ENCODE measurements around the gene NAV1. TPM values are rescaled to one million over a fixed set of nuclear protein-coding genes. Genes with fewer than 3 reads are reported as not detected.

Gene NAV1
- total RNA-seq, 1 donor from 2014 or later: 36.1 TPM

DNA sequence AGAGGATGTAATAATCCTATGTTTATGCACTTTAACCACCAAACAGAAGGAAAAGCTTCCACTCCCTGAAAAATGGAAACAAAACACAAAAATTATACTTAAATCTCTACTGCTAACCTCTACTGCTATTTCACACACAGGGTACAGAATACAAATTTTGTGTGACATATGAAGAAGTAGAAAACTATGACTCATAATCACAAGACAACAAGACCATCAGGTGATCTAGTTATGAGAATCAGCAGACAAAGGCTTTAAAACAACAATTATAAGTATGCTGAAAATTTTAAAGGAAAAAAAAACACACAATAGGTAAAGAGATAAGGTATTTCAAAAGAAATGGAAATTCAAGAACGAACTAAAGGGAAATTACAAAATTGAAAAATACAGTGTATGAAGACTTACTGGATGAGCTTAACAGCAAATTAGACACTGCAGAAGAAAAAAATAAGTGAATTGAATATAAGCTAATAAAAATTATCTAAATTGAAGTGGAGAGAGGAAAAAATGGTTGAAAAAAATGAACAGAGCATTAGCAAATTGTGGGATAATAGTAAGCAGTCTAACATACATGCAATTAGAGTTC, 13.6 kb upstream of the NAV1 start:
- DNase-seq (ENCODE audit: low spot score): no peak

DNA sequence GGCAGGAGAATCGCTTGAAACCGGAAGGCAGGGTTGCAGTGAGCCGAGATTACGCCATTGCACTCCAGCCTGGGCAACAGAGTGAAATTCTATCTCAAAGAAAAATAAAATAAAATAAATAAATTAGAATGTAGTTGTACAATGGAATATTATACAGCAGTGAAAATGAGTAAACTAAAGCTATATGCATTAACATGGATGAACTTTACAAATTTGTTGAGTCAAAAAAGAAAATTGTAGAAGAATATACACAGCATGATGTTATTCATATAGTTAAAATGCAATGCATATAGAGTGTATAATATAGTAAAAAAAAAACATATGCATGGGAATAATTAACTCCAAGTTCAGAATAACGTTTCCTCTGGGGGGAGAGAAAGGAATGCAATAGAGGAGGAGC, 11.0 kb upstream of the NAV1 start:
- DNase-seq (ENCODE audit: low spot score): no peak

DNA sequence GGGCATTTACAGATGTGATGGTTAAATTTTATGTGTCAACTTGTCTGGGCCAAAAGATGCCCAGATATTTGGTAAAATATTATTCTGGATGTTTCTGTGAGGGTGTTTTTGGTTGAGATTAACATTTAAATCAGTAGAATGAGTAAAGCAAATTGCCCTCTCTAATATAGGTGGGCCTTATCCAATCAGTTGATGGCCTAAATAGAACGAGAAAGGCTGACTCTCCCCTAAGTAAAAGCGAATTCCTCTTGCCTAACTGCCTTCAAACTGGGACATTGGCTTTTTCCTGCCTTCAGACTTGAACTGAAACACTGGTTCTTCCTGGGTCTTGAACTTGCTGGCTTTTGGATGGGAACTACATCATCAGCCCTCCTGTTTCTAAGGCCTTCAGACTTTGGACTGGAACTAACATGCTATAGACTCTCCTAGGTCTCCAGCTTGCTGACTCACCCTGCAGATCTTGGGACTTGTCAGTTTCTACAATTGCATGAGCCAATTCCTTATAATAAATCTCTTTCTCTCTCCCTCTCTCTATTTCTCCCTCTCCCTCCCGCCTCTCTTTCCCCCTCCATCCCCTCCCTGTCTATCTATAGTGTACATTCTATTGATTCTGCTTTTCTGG, 10.2 kb upstream of the NAV1 start:
- no peak for DNase-seq (ENCODE audit: low spot score)

DNA sequence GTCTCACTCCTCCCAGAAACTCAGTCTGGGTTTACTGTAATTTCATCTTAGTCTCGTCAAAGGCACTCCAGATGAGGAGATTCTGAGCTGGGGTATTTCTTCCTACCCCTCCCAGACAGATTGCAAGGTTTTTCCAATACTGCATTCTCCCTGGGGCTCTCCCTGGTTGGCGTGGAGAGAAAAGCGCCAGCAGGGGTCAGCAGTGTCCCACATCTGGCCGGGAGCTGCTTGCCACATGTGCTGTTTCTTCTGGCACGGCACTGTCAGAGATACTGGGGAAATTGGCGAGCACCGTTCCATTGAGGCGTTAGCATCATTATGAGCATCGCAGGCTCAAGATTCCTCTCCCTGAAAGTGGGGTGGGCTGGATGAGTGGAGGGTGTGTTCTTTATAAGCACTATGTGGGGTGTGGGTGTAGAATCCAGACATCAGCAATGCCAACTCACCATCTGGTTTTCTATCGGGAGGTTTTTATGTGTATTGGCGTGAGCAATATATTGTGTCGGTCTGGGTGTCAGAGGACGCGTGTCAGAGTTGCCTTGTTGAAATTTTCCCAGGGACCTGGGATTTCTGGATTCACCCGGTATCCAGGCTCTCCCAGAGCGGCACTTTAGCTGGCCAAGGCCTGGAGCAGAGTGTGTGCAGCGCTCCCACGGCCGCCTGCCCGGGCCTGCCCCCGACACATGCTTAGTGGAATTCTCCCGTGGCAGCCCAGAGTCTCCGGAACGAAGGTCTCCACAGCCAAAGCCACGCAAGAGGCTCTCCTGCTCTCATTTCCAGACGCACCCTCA, 8.0 kb upstream of the NAV1 start:
- peak; percentile 94 for DNase-seq (ENCODE audit: low spot score)

DNA sequence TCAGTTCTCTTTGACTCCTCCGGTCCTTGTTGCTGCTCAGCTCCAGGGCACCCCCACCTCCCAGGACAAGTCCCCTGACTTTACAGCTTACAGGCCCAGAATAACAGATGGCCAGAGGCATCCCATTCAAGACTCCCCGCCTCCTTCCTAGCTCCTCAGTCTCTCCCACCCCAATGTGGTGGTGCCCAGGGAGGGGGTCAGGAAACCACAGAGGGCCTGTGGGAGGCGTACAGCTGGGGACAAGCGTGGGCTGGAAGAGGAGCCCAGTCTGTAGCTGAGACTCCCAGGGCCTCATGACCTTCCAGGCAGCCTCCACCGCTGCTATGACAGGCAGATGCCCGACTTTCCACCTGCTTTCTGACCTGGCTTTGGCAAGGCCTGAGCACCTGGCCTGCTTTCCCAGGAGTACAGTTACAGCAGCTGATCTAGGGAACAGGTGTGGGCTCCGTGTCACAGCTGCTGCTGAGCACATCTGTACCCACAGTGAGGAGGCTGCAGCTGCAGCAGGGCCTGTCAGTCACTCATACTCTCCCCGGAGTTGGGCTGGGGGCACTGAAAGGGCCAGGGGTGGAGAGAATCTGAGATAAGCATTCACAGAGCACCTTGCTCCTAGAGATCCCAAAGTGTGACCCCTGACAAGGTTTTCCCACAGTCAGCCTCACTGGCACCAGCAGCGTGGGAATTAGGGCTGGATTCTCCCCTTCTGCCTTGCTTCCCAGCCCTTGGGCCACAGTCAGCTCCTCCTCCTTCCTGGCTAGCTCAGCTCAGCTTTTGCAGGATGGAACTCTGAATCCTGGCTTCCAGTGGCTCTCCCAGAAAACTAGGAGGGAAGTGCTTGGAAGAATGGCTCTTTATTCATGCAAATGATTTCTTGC, 7.1 kb upstream of the NAV1 start:
- DNase-seq (ENCODE audit: low spot score): peak; percentile 60

DNA sequence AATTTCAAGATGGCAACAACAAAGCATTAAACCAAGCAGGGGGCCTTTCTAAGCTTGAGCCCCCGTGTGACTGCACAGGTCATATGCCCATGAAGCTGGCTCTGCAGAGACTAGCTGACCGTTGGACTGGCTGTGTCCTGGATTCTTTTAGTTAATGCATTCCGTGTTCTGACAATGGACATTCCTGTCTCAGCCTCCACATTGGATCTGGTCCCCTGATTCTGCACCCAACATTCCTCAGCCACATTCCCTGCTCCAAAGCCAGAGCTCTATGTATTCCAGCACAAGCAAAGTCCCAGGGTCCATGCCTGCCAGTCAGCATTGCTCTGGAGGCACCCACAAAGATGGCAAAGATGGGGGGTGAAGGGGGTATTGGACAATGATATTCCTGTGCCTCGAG, 5.1 kb upstream of the NAV1 start:
- no peak for DNase-seq (ENCODE audit: low spot score)

DNA sequence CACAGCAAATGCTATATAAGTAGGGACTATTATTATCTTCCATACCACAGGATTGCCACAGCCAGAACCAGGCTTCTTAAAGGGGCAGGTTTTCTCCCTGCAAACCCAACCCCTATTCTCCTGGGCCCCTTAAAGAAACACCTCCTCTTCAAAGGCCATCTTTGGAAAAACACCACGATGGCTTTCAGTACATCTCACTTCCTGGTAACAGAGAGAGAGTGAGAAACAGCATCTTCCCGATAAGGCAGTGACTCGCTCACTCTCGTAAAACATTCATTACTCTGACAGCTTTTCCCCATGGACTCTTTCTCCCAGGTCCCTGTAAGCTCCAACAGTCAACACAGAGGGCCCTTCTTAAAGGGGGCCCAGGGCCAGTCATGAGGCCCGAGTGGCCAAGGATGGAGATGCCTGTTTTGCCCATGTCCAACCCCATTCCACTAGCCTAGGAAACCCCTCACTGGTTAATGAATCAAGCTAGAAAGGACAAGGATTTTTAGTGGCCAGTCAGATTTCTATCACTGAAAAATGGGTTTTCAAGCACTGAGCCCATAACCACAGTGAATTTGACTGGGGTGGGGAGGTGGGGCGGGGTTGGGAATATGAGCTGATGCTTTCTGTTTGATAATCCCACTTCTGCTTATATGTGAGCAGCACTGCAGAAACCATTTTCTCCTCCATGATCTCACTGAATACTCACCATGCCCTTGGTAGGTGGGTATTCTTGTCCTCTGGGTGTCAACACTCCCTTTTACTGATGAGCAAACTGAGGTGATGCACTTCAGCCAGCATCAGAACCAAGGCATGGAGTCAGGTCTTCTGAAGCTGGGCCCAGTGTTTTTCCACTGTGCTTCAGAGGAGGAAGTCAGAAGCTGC, 3.6 kb upstream of the NAV1 start:
- DNase-seq (ENCODE audit: low spot score): peak; percentile 92

DNA sequence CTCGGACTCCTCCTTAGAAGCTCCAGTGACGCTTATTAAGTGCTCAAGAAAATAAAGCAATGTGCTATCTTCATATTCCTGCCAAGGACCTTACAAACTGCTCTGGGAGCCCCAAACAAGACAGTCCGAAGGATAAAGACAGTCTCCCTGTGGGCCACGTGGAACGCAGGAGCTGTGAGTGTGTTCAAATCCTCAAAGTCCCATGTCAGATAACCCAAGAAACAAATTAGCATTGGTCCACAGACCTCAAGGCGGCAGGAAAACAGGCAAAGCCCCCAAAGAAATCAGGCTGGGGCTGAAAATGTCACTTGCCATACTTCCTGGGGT, 3.0 kb upstream of the NAV1 start:
- DNase-seq (ENCODE audit: low spot score): no peak

DNA sequence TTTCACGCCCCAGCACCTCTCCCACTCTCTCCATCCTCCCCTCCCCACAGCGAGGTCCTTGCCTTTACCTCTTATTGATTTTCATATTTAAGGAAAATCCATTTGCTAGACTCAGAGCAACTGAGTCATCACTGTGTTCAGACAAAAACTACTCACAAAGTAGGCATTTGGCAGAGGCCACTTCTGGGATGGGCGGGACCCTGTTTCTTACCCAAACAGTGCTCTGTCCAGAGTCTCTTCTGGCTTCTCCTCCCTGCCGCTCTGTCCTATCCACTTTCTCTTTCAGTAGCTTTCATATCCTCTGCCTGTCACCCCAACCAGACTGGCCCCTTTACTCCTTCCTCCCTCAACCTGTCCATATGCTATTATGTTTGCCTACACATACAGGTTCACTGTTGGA, 2.4 kb upstream of the NAV1 start:
- DNase-seq (ENCODE audit: low spot score): peak; percentile 88

DNA sequence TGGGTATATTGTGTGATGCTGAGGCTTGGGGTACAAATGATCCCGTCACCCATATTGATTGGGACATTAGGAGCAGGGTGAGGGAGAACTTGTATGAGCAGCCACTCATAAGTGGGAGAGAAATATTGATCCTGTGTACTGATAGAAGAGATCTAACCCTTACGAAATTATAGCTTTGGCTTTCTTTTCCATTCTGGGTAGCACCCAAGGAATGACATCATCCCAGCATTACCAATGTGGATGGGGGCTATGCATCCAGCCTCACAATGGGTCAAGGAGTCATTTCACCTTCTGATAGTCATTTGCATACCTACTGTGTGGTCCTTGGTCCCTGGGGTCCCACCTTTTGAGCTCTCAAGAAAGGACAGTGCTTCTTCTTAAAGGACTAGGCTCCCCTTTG, 1.9 kb upstream of the NAV1 start:
- DNase-seq (ENCODE audit: low spot score): no peak

DNA sequence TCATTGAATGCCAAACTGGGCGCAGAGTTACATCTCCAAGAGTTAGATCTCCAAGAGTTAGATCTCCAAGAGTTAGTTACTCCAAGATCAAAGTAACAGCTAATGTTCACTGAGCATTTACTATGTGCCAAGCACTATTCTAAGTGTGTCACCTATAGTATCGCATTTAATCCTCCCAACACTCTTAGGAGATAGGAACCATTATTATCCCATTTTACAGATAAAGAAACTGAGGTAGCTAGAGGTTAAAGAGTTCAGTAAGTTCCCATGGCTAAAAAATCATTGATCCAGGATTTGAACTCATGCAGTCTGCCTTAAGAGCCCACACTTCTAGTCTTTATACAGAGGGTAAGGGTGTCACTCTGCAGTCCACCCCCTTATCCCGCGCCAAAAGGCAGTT, 1.5 kb upstream of the NAV1 start:
- DNase-seq (ENCODE audit: low spot score): no peak

DNA sequence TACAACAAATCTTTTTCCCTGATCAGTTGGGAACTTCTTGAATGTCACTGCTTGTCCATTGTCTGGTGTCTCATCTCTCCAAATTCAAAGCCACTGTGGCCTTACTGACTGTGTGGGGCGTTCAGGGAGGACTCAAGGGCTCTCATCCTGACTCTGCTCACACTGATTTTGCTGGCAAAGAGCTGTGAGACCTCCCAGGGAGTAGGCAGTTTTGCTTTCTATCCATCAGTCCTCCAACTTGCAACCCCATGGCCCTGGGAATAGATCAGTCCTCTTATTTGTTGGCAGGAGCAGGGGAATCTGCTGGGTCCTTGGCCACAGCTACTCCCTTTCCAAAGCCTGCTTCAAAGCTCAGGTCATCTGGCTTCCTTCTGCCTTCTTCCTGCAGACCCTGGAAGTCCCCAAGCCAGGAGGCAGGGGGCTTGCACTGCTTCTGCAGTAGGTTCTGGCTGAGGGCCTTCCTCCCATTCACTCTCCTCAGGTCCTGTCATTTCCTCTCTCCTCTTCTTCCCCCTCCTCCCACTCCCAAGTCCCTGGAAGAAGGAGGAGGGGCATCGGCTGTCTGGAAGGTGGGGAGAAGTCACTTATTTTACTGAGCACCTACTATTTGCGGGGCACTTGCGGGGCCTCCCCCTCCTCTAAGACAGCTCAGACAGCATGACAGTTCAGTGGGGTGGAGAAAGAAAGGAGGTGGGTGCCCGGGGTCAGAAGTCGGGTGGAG, 876 bp upstream of the NAV1 start:
- DNase-seq (ENCODE audit: low spot score): peak; percentile 57

DNA sequence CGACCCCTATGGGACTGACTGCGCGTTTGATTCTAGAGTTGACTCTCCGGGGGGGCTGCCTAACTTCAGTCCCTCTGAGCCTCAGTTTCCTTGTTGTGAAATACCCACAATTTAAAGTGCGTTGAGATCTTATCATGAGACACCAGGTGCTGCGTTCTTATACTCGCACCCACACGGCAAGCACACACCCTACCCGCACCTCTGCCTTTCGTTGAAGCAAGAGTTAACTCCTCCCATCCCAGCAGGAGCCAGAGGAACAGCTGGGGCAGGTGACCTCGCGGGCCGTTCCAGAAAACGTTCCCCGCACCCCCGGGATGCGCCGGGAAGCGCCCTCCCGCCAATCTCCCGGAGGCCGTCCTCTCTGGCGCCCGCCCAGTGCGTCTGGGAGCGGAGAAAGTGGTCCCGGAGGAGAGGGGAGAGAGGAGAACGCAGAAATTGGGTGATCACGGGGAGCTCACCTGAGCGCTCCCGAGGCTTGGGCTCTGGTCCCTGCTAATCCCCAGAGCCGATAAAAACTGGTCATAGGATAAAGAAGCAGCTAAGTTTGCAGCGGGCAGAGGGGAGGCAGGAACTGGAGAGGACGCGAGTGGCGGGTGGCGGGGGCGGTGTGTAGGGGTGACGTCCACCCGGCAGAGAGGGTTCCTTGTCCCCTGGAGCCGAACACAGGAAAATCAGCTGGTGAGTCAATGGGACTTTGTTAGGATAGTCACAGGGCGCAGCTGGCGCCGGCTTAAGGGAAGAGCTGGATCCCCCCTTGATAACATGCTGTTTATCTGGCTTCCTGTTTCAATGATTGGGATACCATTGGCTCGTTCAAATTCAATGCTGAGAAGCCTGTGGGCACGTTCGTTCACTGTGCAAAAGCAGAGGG, 869 bp downstream of the NAV1 start:
- peak; percentile 59 for DNase-seq (ENCODE audit: low spot score)

DNA sequence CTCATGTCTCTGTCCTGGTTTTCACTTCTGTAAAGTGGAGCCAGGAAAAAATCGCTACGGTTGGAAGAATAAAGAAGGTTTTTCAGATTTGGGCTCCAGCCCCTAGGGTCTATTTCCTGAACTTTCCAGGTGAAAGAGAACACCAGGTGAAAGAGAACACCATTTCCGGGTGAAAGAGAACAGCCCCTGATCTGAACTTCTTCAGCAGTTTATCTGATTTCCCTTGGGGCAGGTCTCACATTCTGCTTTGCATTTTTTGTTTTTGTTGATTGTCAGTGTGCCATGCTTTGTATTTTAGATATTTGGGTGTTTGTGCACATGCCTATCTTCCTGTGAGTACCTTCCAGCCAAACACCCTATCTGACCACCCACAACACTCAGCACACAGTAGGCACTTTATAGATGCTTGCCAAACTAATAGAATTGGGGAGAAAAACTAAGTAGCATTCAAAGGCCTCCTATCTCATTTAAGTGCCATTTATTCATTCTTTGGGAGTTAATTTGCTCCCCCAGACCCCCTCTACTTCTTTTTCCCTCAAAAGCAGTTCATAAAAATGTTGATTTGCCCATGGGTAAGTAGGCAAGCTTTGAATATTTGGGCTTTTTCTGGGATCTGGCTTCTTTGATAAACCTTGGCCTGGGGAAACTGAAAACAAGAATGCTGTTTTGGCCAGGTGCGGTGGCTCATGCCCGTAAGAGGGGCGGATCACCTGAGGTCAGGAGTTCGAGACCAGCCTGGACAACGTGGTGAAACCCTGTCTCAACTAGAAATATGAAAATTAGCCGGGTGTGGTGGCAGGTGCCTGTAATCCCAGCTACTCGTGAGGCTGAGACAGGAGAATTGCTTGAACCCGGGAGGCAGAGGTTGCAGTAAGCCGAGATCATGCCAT, 2.2 kb downstream of the NAV1 start:
- no peak for DNase-seq (ENCODE audit: low spot score)

DNA sequence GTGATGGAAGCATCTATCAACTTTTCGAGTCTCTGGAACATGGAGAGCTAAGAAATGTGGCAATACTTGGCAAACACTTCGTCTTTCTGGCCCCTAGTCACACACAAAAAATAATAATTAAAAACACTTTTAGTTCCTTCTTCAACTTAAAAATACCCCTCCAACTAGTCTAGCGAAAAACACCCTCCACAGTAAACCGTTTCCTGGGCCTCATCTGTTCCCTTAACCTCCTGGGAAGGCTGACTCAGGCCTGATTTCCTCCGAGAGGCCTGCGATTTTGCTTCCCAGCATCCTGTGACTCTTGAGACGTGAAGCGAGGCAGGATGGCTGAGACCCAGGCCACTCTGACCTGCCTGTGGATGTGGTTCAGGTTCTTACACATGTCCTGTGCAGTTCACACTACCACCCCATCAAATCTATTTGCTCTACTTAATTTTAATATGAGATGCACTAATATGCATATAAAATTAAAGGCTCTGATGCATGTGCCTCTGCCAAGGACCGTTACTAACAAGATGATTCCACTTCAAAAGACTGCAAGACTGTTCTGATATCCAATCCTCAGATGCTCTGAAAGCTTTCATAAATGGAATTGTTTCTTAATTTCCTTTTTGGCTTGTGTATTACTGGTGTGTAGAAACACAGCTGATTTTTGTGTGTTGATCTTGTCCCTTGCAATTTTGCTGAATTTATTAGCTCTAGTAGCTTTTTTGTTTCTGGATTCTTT, 3.5 kb downstream of the NAV1 start:
- DNase-seq (ENCODE audit: low spot score): no peak

DNA sequence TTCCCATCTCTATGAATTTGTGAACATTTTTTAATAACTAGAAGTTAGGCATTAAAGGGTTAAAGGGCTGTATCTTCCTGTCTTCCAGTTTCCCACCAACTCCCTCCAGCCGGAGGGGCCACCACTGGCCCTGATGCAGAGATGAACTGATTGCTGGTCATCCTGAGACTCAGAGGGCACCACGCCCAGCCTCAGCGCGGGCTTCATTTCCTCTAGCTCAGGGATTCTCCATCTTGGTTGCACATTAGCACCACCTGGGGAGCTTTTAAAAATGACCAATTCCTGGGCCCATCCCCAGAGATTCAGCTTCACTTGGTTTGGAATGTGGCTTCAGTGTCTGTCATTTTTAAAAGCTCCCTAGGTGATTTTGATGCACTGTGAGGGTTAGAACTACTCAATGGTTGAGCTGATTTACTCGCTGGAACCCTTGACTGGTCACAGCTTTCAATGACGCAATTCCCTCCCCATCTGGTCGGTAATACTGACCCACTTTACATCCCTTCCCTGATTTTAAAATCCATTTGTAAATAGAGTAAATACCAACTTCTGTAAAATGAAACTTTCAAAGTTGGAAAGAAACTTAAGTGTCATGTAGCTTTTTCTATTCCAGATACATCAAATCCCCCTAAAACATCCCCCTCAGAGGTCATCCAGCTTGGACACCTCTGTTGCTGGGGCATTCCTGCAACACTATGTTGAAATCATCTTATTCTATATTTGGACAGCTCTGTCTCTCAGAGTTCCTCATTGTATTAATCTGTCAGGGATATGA, 5.1 kb downstream of the NAV1 start:
- no peak for DNase-seq (ENCODE audit: low spot score)

DNA sequence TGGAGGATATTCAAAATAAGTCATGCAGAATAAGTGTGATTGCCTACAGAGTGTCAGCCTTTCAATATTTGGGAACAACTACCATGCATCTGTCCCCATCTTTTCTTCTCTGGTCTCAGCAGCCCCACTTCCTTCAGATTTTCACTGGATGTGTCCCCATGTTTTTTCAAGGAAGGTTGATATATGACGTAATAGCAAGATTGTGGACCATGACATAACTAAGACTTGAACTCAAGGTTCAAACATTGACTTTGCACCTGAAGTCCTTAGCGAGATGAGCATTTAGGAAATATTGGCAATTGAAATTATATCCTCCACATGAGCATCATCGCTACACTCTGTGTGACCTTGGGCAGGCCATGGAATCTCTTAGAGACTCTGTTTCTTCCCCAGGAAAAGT, 5.8 kb downstream of the NAV1 start:
- DNase-seq (ENCODE audit: low spot score): no peak

Measured in umbilical cord (tissue), 2 donors.